Stomach (tissue), 9 donors: ENCODE data around the gene CBFA2T3. TPM values are rescaled to one million over a fixed set of nuclear protein-coding genes. Genes with fewer than 3 reads are reported as not detected.

Source experiments
- DNase-seq, 2 donors: peaks; one replicate each; pipeline versions ENCODE4 v3.0.0 to v3.0.0-alpha.2; 2013 to 2019
- H3K27ac ChIP-seq, 5 donors: fragments of 200-600 bp in 4 of 5; sonication (generic) in 4 of 5; one replicate each; pipeline ENCODE4 v1.5.1; 2013 to 2019; ENCODE audit warnings: mild to moderate bottlenecking in 1 of 5, moderate library complexity in 1 of 5
- H3K27me3 ChIP-seq, 3 donors: fragments of 200-600 bp; sonication (generic); one replicate each; pipeline ENCODE4 v1.5.1; 2017 to 2019; ENCODE audit warnings: mixed run types in 1 of 3
- H3K36me3 ChIP-seq, 4 donors: fragments of 200-600 bp; sonication (generic); 1 replicate in 3 of 4; 2 replicates in 1 of 4; pipeline ENCODE4 v1.5.1; 2016 to 2019
- H3K4me1 ChIP-seq, 4 donors: fragments of 200-600 bp; sonication (generic); one replicate each; pipeline ENCODE4 v1.5.1; 2016 to 2019
- H3K4me3 ChIP-seq, 4 donors: fragments of 200-600 bp; sonication (generic) in 3 of 4; one replicate each; pipeline ENCODE4 v1.5.1; 2016 to 2019; ENCODE audit warnings: mild to moderate bottlenecking in 1 of 4
- H3K9me3 ChIP-seq, 4 donors: fragments of 200-600 bp; sonication (generic); one replicate each; pipeline ENCODE4 v1.5.1; 2016 to 2019
- CTCF ChIP-seq, 7 experiments: fragments of 450-650 bp in 4 of 7; fragments of 200-600 bp in 3 of 7; sonication (generic) in 3 of 7; IDR thresholded peaks; one replicate each; pipeline ENCODE4 v1.5.1; 2016 to 2019; ENCODE audit warnings: antibody characterized with exemption in 7 of 7, control low read depth in 2 of 7, mild to moderate bottlenecking in 1 of 7
- EP300 ChIP-seq: sonication (generic); formaldehyde crosslinking; IDR thresholded peaks from one replicate; pipeline ENCODE4 v1.6.1; 2017; ENCODE audit warnings: antibody characterized with exemption
- POLR2A ChIP-seq, 4 donors: fragments of 450-650 bp; IDR thresholded peaks; one replicate each; pipeline ENCODE4 v1.6.1; 2016; ENCODE audit warnings: antibody characterized with exemption in 4 of 4, control low read depth in 2 of 4, mild to moderate bottlenecking in 1 of 4, moderate library complexity in 1 of 4
- POLR2AphosphoS5 ChIP-seq, 3 donors: sonication (generic); formaldehyde crosslinking; IDR thresholded peaks; one replicate each; pipeline ENCODE4 v1.6.1; 2016; ENCODE audit warnings: antibody characterized with exemption in 3 of 3
- WGBS, 5 donors: extraction: QIAGEN DNeasy Blood & Tissue Kit in 3 of 5; methylation state at CpG; one replicate each; pipeline versions ENCODE4 v1.1.5 to v1.1.7; 2013 to 2018; 5-methylcytosine and 5-hydroxymethylcytosine counted together
- intact Hi-C: fragments of 100-400 bp; cut with DNase I; formaldehyde crosslinking; loops from one replicate; pipeline ENCODE4 v1.15.1; 2023; ENCODE audit warnings: low total_unique reads
- polyA plus RNA-seq, 3 donors: library from polyadenylated mRNA; stranded (reverse); fragments of 200-250 nt; gene quantifications; one replicate each; pipeline ENCODE4 v1.2.3, GENCODE V29; 2013
- total RNA-seq, 5 donors: library from RNA; depleted of rRNA; stranded (reverse); fragments of >200 nt; gene quantifications; one replicate each; pipeline versions ENCODE4 v1.1.0 to v1.2.3, GENCODE V29; 2014 to 2016
- donor health status: healthy with polysubstance abuse.
- donor health status: Bipolar disorder and iron deficiency.
- donor health status: healthy.

CBFA2T3 gene
- total and polyA plus RNA-seq, 8 donors, result 0.58 to 57.6 (median 2.5) TPM

DNA sequence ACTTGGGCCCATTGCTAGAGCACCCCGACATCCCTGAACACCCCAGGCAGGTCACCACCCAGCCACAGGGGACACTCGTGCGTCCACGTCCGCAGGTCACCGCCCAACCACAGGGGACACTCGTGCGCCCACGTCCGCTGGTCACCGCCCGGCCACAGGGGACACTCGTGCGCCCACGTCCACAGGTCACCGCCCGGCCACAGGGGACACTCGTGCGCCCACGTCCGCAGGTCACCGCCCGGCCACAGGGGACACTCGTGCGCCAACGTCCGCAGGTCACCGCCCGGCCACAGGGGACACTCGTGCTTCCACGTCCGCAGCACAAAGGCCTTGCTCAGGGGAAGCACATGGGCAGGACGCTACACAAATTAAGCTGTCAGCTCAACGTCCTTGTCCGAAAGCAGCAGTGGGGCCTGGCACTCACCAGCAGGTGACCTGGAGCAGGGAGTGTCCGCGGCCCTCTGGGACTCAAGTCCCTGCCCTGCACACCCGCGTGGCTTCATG lies 137.9 kb downstream of the CBFA2T3 start:
- H3K27me3 ChIP-seq, result no peaks in the 10 kb centered on the region
- no peak for DNase-seq
- intact Hi-C loops, result no loop called here
- no peaks in the 10 kb centered on the region for H3K4me1 ChIP-seq
- H3K9me3 ChIP-seq, result no peaks in the 10 kb centered on the region
- TF ChIP-seq CTCF (IDR thresholded peaks at IDR 0.05) (no peak), EP300 (no peak), POLR2A (IDR thresholded peaks at IDR 0.05) (no peak), POLR2AphosphoS5 (IDR thresholded peaks at IDR 0.05) (no peak)
- WGBS, 5 donors, result 88 to 95% (median 90%) methylated on average over 21 to 39 of the region's 39 CpGs
- no peak overlapping the region for H3K27ac ChIP-seq
- peaks cover 9 to 91% (median 77%) of the 10 kb centered on the region in 4 donors for H3K36me3 ChIP-seq
- H3K4me3 ChIP-seq, result no peak overlapping the region

GRCh38 chr16:88838566-88838965 lies 138.4 kb downstream of the CBFA2T3 start:
- 84 to 91% (median 90%) methylated on average over 19 of the region's 19 CpGs for WGBS, 5 donors
- H3K4me1 ChIP-seq, result no peaks in the 10 kb centered on the region
- no peaks in the 10 kb centered on the region for H3K9me3 ChIP-seq
- peaks cover 9 to 87% (median 78%) of the 10 kb centered on the region in 4 donors for H3K36me3 ChIP-seq
- H3K4me3 ChIP-seq, result no peak overlapping the region
- no peak for DNase-seq
- no peak overlapping the region for H3K27ac ChIP-seq
- intact Hi-C loops, result no loop called here
- TF ChIP-seq POLR2AphosphoS5 (IDR thresholded peaks at IDR 0.05), result no peak
- no peak for TF ChIP-seq EP300
- TF ChIP-seq POLR2A (IDR thresholded peaks at IDR 0.05), result no peak
- TF ChIP-seq CTCF (IDR thresholded peaks at IDR 0.05), result no peak
- no peaks in the 10 kb centered on the region for H3K27me3 ChIP-seq

- Histone ChIP-seq H3K4me1 (no peaks in the 10 kb centered on the region), H3K36me3 (peaks cover 9 to 81% (median 70%) of the 10 kb centered on the region in 4 donors), H3K9me3 (no peaks in the 10 kb centered on the region), H3K27me3 (no peaks in the 10 kb centered on the region), H3K27ac (no peak overlapping the region), H3K4me3 (no peak overlapping the region)
- TF ChIP-seq EP300 (no peak), CTCF (IDR thresholded peaks at IDR 0.05) (no peak), POLR2AphosphoS5 (IDR thresholded peaks at IDR 0.05) (no peak), POLR2A (IDR thresholded peaks at IDR 0.05) (no peak)
- DNase-seq, result no peak
- WGBS, 5 donors, result 89 to 94% (median 92%) methylated on average over 20 of the region's 20 CpGs
- intact Hi-C loops, result no loop called here
Measured at GRCh38 chr16:88837806-88838205, 139.2 kb downstream of the CBFA2T3 start.

GRCh38 chr16:88836791-88837190 lies 140.2 kb downstream of the CBFA2T3 start:
- Histone ChIP-seq H3K27ac (no peak overlapping the region), H3K9me3 (no peaks in the 10 kb centered on the region), H3K4me3 (no peak overlapping the region), H3K4me1 (no peaks in the 10 kb centered on the region), H3K36me3 (peaks cover 9 to 70% (median 60%) of the 10 kb centered on the region in 4 donors), H3K27me3 (no peaks in the 10 kb centered on the region)
- DNase-seq, result no peak
- intact Hi-C loops, result no loop called here
- TF ChIP-seq POLR2AphosphoS5 (IDR thresholded peaks at IDR 0.05) (no peak), CTCF (IDR thresholded peaks at IDR 0.05) (no peak), EP300 (no peak), POLR2A (IDR thresholded peaks at IDR 0.05) (no peak)
- 90 to 95% (median 92%) methylated on average over 13 to 17 of the region's 17 CpGs for WGBS, 5 donors
